Adrenal gland (tissue), 12 donors: ENCODE measurements around the gene MAP2K6. TPM values are rescaled to one million over a fixed set of nuclear protein-coding genes. Genes with fewer than 3 reads are reported as not detected.
A peak's percentile ranks its signal among the peaks of the same experiment; 100 is the strongest.
"Not testable (repeated sequence)": the region's sequence is repeated elsewhere in the genome, so short reads cannot be mapped to it uniquely, and the experiment has no call there.

Source experiments
- DNase-seq, 7 donors: peaks; one replicate each; pipeline ENCODE4 v3.0.0-alpha.2; 2019 to 2020
- H3K27ac ChIP-seq, 5 donors: fragments of 200-600 bp; sonication (generic) in 4 of 5; 1 replicate in 3 of 5; 2 replicates in 2 of 5; pipeline versions ENCODE4 v1.5.1 to v1.8.0; 2016 to 2020; ENCODE audit warnings: mild to moderate bottlenecking in 1 of 5
- H3K27me3 ChIP-seq: fragments of 200-600 bp; 2 replicates; pipeline ENCODE4 v1.8.0; 2021
- H3K36me3 ChIP-seq, 2 donors: fragments of 200-600 bp; replicated peaks in 1 of 2; 1 replicate in 1 of 2; 2 replicates in 1 of 2; pipeline versions ENCODE4 v1.5.1 to v1.8.0; 2018 to 2022
- H3K4me1 ChIP-seq, 2 donors: fragments of 200-600 bp; replicated peaks in 1 of 2; 1 replicate in 1 of 2; 2 replicates in 1 of 2; pipeline versions ENCODE4 v1.5.1 to v1.8.0; 2018 to 2021
- H3K4me3 ChIP-seq, 4 donors: fragments of 200-600 bp; sonication (generic) in 3 of 4; one replicate each; pipeline ENCODE4 v1.5.1; 2016 to 2018
- H3K9me3 ChIP-seq, 3 donors: fragments of 200-600 bp; sonication (generic) in 1 of 3; replicated peaks in 1 of 3; 1 replicate in 2 of 3; 2 replicates in 1 of 3; pipeline versions ENCODE4 v1.5.1 to v1.8.0; 2016 to 2021
- POLR2A ChIP-seq, 2 donors: fragments of 450-650 bp; IDR thresholded peaks; one replicate each; pipeline ENCODE4 v1.6.1; 2017; ENCODE audit warnings: antibody characterized with exemption in 2 of 2, mild to moderate bottlenecking in 2 of 2, moderate library complexity in 1 of 2
- WGBS, 4 donors: extraction: QIAGEN DNeasy Blood & Tissue Kit in 2 of 4; methylation state at CpG; one replicate each; pipeline versions ENCODE4 v1.1.5 to v1.1.7; 2013 to 2017; 5-methylcytosine and 5-hydroxymethylcytosine counted together
- intact Hi-C, 2 donors: fragments of 100-400 bp; cut with DNase I; formaldehyde crosslinking; loops; one replicate each; pipeline versions ENCODE4 v1.14.1 to v1.15.0; 2022 to 2023
- polyA plus RNA-seq, 3 donors: library from polyadenylated mRNA; stranded (reverse); fragments of 200-250 nt in 2 of 3; fragments of 350-450 nt in 1 of 3; fragmentation: Illumina TruSeq in 1 of 3; extraction: RNeasy Lipid Tissue Mini Kit (QIAGEN cat#74804) in 1 of 3; gene quantifications; one replicate each; pipeline ENCODE4 v1.2.3, GENCODE V29; 2013 to 2014
- total RNA-seq, 9 donors: library from RNA; depleted of rRNA in 4 of 9; stranded (reverse); fragments of >200 nt in 4 of 9; fragments of 120-200 nt in 1 of 9; fragmentation: NEBNext Ultra II Directional in 1 of 9; extraction: Animal tissue kit (Norgen Biotek cat#: 25700) in 1 of 9; gene quantifications; one replicate each; pipeline versions ENCODE4 v1.1.0 to v1.2.4, GENCODE V29; 2013 to 2023
- TF ChIP-seq, protein P1 (sequence below), 6 experiments: fragments of 450-650 bp in 4 of 6; fragments of 200-600 bp in 2 of 6; sonication (generic) in 1 of 6; IDR thresholded peaks; 1 replicate in 5 of 6; 2 replicates in 1 of 6; pipeline versions ENCODE4 v1.5.1 to v1.8.0; 2016 to 2021; ENCODE audit warnings: antibody characterized with exemption in 6 of 6, mild to moderate bottlenecking in 2 of 6, moderate library complexity in 1 of 6
- donor health status: healthy with polysubstance abuse.
- donor health status: Bipolar disorder and iron deficiency.
- donor health status: DM: yes; HTN: yes; CAD: no.
- donor health status: DM: no; HTN: no; CAD: no.
- donor health status: DM: no; HTN: no; CAD: no.
- donor health status: DM: yes; HTN: yes; CAD: no.

Gene MAP2K6
- total and polyA plus RNA-seq, 12 donors: 0.53 to 7.0 (median 1.9) TPM

GRCh38 chr17:69478916-69479315, 64.4 kb downstream of the MAP2K6 start:
- no peak for DNase-seq
- TF ChIP-seq, protein P1, sequence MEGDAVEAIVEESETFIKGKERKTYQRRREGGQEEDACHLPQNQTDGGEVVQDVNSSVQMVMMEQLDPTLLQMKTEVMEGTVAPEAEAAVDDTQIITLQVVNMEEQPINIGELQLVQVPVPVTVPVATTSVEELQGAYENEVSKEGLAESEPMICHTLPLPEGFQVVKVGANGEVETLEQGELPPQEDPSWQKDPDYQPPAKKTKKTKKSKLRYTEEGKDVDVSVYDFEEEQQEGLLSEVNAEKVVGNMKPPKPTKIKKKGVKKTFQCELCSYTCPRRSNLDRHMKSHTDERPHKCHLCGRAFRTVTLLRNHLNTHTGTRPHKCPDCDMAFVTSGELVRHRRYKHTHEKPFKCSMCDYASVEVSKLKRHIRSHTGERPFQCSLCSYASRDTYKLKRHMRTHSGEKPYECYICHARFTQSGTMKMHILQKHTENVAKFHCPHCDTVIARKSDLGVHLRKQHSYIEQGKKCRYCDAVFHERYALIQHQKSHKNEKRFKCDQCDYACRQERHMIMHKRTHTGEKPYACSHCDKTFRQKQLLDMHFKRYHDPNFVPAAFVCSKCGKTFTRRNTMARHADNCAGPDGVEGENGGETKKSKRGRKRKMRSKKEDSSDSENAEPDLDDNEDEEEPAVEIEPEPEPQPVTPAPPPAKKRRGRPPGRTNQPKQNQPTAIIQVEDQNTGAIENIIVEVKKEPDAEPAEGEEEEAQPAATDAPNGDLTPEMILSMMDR (IDR thresholded peaks at IDR 0.05): no peak
- TF ChIP-seq POLR2A (IDR thresholded peaks at IDR 0.05): no peak
- WGBS, 4 donors: 80 to 86% (median 84%) methylated on average over 4 of the region's 4 CpGs
- no peak overlapping the region for H3K27ac ChIP-seq
- no peaks in the 10 kb centered on the region for H3K4me1 ChIP-seq
- no peaks in the 10 kb centered on the region for H3K36me3 ChIP-seq
- no peaks in the 10 kb centered on the region for H3K27me3 ChIP-seq
- no peaks in the 10 kb centered on the region for H3K9me3 ChIP-seq
- intact Hi-C loops: no loop called here
- H3K4me3 ChIP-seq: no peak overlapping the region

GRCh38 chr17:69479756-69480155, 65.3 kb downstream of the MAP2K6 start:
- H3K27me3 ChIP-seq, intact Hi-C loops, H3K27ac ChIP-seq, H3K9me3 ChIP-seq, DNase-seq, H3K4me1 ChIP-seq, H3K4me3 ChIP-seq, H3K36me3 ChIP-seq: not testable (repeated sequence)
- WGBS, 4 donors: 90 to 98% (median 92%) methylated on average over 5 to 7 of the region's 7 CpGs

GRCh38 chr17:69480245-69480644, 65.7 kb downstream of the MAP2K6 start:
- no peaks in the 10 kb centered on the region for H3K4me1 ChIP-seq
- H3K9me3 ChIP-seq: no peaks in the 10 kb centered on the region
- no peak overlapping the region for H3K4me3 ChIP-seq
- TF ChIP-seq, protein P1 (IDR thresholded peaks at IDR 0.05): no peak
- TF ChIP-seq POLR2A (IDR thresholded peaks at IDR 0.05): no peak
- no peaks in the 10 kb centered on the region for H3K27me3 ChIP-seq
- no peak for DNase-seq
- intact Hi-C loops: no loop called here
- WGBS, 4 donors: 76 to 92% (median 87%) methylated on average over 4 of the region's 4 CpGs
- H3K36me3 ChIP-seq: no peaks in the 10 kb centered on the region
- no peak overlapping the region for H3K27ac ChIP-seq

- H3K27me3 ChIP-seq: no peaks in the 10 kb centered on the region
- peak overlapping the region in 1 of 5 donors; percentile 10 for H3K27ac ChIP-seq
- TF ChIP-seq, protein P1 (IDR thresholded peaks at IDR 0.05): no peak
- no peak for TF ChIP-seq POLR2A (IDR thresholded peaks at IDR 0.05)
- no peak for DNase-seq
- H3K36me3 ChIP-seq: no peaks in the 10 kb centered on the region
- H3K4me3 ChIP-seq: no peak overlapping the region
- no peaks in the 10 kb centered on the region for H3K9me3 ChIP-seq
- no peaks in the 10 kb centered on the region for H3K4me1 ChIP-seq
- 44 to 58% (median 54%) methylated on average over 3 of the region's 3 CpGs for WGBS, 4 donors
- intact Hi-C loops: no loop called here
Observed at GRCh38 chr17:69485251-69485661, 70.8 kb downstream of the MAP2K6 start.

DNA sequence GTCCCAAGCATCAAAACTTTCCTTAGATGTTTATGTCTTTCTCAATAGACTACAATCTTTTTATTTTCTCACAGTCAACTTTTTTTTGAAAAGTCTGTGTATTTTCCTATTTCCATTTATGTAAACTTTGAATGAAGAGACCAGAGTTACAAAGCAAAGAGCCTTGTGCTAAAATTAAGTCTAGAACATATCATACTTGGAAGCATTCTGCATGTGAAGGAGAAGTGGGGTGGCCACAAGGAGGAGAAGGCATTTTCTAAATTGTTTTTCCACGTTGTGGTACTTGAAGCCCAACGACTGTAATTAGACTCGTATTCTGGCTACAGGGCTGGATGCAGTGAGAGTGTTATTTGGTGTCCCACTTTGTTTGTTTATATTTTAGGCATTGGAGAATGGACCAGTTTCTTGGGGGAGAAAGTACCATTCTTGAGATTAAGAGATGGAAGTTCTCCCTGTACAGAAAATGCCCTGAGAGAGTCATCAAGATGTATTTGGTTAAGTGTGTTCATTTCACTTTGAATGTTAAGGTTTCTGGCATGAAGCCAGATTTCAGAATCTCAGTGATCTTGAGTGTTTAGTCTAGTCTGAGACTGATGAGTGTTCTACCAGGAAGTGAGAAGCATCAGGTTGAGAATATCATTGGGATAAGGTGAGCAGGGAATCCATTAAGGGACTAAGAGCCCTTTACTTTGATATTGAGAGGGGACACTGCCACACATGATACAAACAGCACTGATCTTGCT, 71.6 kb downstream of the MAP2K6 start:
- Histone ChIP-seq H3K36me3 (no peaks in the 10 kb centered on the region), H3K9me3 (no peaks in the 10 kb centered on the region), H3K27ac (peak overlapping the region in 1 of 5 donors; percentile 0), H3K27me3 (no peaks in the 10 kb centered on the region), H3K4me3 (no peak overlapping the region), H3K4me1 (no peaks in the 10 kb centered on the region)
- TF ChIP-seq, protein P1 (IDR thresholded peaks at IDR 0.05): no peak
- no peak for TF ChIP-seq POLR2A (IDR thresholded peaks at IDR 0.05)
- whole genome bisulfite sequencing, 4 donors: 20 to 84% (median 31%) methylated on average over 3 of the region's 3 CpGs
- intact Hi-C loops: no loop called here
- DNase-seq: no peak
